Natural killer cell (primary cell): ENCODE data around the gene IGSF9. TPM values are rescaled to one million over a fixed set of nuclear protein-coding genes. Genes with fewer than 3 reads are reported as not detected.

Source experiments
- ATAC-seq, 3 donors: fragments of 150-1000 bp in 2 of 3; fragments of 200-7000 bp in 1 of 3; cut with Tn5 transposase; 1 replicate in 1 of 3; 2 replicates in 2 of 3; pipeline ENCODE4 v1.10.0; 2021; ENCODE audit warnings: mild to moderate bottlenecking in 2 of 3, moderate library complexity in 2 of 3
- DNase-seq, 2 donors: peaks; one replicate each; pipeline versions ENCODE4 v3.0.0 to v3.0.0-alpha.2; 2013 to 2021; ENCODE audit warnings: mixed read lengths in 1 of 2
- H3K27ac ChIP-seq: one replicate; pipeline ENCODE4 v1.5.1; 2013; ENCODE audit warnings: mild to moderate bottlenecking, low read length
- H3K27me3 ChIP-seq: one replicate; pipeline ENCODE4 v1.6.1; 2013; ENCODE audit warnings: low read length; ENCODE audit not compliant: control insufficient read depth, insufficient read depth
- H3K36me3 ChIP-seq: one replicate; pipeline ENCODE4 v1.6.1; 2013; ENCODE audit warnings: low read length; ENCODE audit not compliant: control insufficient read depth, insufficient read depth
- H3K4me1 ChIP-seq: one replicate; pipeline ENCODE4 v1.6.1; 2013; ENCODE audit warnings: low read length; ENCODE audit not compliant: control insufficient read depth, insufficient read depth
- H3K4me3 ChIP-seq: one replicate; pipeline ENCODE4 v1.5.1; 2013; ENCODE audit warnings: low read length
- H3K9me3 ChIP-seq: one replicate; pipeline ENCODE4 v1.6.1; 2013; ENCODE audit warnings: low read length; ENCODE audit not compliant: control insufficient read depth, insufficient read depth
- H3K27ac Mint-ChIP-seq, 2 donors: one replicate each; pipeline ENCODE4 v1.8.0; 2022; ENCODE audit warnings: mild to moderate bottlenecking in 2 of 2, mixed read lengths in 2 of 2, moderate library complexity in 1 of 2
- H3K27me3 Mint-ChIP-seq, 2 donors: one replicate each; pipeline ENCODE4 v1.8.0; 2022; ENCODE audit warnings: low read depth in 2 of 2, mixed read lengths in 2 of 2
- H3K36me3 Mint-ChIP-seq: one replicate; pipeline ENCODE4 v1.8.0; 2022; ENCODE audit warnings: mixed read lengths
- H3K4me1 Mint-ChIP-seq, 2 donors: one replicate each; pipeline ENCODE4 v1.8.0; 2022; ENCODE audit warnings: mixed read lengths in 2 of 2
- H3K4me3 Mint-ChIP-seq: one replicate; pipeline ENCODE4 v1.8.0; 2022; ENCODE audit warnings: mild to moderate bottlenecking, moderate library complexity, mixed read lengths
- H3K9me3 Mint-ChIP-seq, 2 donors: one replicate each; pipeline ENCODE4 v1.8.0; 2022; ENCODE audit warnings: mixed read lengths in 2 of 2
- WGBS: methylation state at CpG from one replicate; pipeline ENCODE4 v1.1.7; 2013; ENCODE audit warnings: missing lambda C conversion rate; ENCODE audit not compliant: insufficient coverage; 5-methylcytosine and 5-hydroxymethylcytosine counted together
- intact Hi-C: fragments of 100-400 bp; cut with micrococcal nuclease; formaldehyde crosslinking; loops from one replicate; pipeline ENCODE4 v1.14.2; 2022
- total RNA-seq, 4 donors: library from RNA; stranded (reverse); fragments of 120-200 nt in 1 of 4; gene quantifications; one replicate each; pipeline versions ENCODE4 v1.2.3 to v1.2.4, GENCODE V29; 2013 to 2022
- TF ChIP-seq, protein P1 (sequence below): fragments of 200-600 bp; IDR thresholded peaks from one replicate; pipeline ENCODE4 v1.8.0; 2022; ENCODE audit warnings: antibody characterized with exemption

Gene IGSF9
- total RNA-seq, 3 donors from 2014 or later (not counting 1 experiment from before 2014, with no cell fraction given), result not detected

DNA sequence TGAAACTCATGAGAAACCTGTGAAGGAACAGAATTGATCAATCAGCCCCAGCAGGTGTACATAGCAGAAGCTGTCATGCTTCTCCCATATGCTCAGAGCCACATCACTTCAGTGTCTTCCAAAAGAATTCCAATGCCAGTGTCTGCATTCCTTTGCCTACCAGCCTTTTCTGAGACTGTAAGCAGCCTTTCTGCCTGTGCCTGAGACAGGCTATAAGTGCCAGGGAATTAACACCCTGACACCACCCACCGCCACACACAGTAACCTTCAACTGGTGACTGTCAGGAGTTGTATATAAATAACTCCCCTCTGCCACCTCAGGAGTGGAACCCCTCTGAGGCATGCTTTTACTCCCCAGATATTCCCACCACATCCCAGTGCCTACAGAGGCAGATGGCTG lies 46.7 kb upstream of the IGSF9 start:
- TF ChIP-seq, protein P1, sequence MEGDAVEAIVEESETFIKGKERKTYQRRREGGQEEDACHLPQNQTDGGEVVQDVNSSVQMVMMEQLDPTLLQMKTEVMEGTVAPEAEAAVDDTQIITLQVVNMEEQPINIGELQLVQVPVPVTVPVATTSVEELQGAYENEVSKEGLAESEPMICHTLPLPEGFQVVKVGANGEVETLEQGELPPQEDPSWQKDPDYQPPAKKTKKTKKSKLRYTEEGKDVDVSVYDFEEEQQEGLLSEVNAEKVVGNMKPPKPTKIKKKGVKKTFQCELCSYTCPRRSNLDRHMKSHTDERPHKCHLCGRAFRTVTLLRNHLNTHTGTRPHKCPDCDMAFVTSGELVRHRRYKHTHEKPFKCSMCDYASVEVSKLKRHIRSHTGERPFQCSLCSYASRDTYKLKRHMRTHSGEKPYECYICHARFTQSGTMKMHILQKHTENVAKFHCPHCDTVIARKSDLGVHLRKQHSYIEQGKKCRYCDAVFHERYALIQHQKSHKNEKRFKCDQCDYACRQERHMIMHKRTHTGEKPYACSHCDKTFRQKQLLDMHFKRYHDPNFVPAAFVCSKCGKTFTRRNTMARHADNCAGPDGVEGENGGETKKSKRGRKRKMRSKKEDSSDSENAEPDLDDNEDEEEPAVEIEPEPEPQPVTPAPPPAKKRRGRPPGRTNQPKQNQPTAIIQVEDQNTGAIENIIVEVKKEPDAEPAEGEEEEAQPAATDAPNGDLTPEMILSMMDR, result no peak
- DNase-seq, result no peak
- H3K9me3 Mint-ChIP-seq, result no peaks in the 10 kb centered on the region
- Histone ChIP-seq H3K36me3 (no peaks in the 10 kb centered on the region), H3K27me3 (peaks cover 4% of the 10 kb centered on the region), H3K27ac (no peak overlapping the region), H3K4me1 (no peaks in the 10 kb centered on the region), H3K9me3 (no peaks in the 10 kb centered on the region), H3K4me3 (no peak overlapping the region)
- no peaks in the 10 kb centered on the region for H3K4me1 Mint-ChIP-seq
- H3K4me3 Mint-ChIP-seq, result no peak overlapping the region
- H3K36me3 Mint-ChIP-seq, result no peaks in the 10 kb centered on the region
- peaks cover 23 to 28% of the 10 kb centered on the region in 2 donors for H3K27me3 Mint-ChIP-seq
- intact Hi-C loops, result no loop called here
- WGBS, result 85% methylated on average over 1 of the region's 1 CpG
- H3K27ac Mint-ChIP-seq, result no peak overlapping the region
- ATAC-seq, result no peak

DNA sequence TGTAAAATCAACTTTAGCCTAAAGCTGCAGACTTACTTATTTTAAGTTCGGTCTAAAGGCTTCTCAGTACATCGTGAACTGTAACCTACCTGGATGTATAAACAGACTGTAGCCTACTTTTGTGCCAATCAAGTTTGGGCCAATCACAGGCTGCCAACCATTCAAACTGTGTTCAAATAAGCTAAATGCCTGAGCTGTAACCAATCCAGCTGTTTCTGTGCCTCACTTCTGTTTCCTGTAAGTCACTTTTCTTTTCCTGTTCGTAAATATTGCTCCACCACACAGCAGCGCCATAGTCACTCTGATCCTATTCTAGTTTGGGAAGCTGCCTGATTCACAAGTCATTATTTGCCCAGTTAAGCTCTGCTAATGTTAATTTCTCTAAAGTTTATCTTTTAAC lies 46.1 kb upstream of the IGSF9 start:
- intact Hi-C loops, result no loop called here
- Histone ChIP-seq H3K9me3 (no peaks in the 10 kb centered on the region), H3K36me3 (no peaks in the 10 kb centered on the region), H3K4me3 (no peak overlapping the region), H3K4me1 (no peaks in the 10 kb centered on the region), H3K27ac (no peak overlapping the region), H3K27me3 (peaks cover 4% of the 10 kb centered on the region)
- ATAC-seq, result peak in 1 of 3 donors; percentile 28
- Mint-ChIP-seq H3K4me1 (no peaks in the 10 kb centered on the region), H3K27ac (no peak overlapping the region), H3K9me3 (no peaks in the 10 kb centered on the region), H3K4me3 (no peak overlapping the region), H3K27me3 (peaks cover 25 to 28% of the 10 kb centered on the region in 2 donors), H3K36me3 (no peaks in the 10 kb centered on the region)
- WGBS, result 43% methylated on average over 4 of the region's 4 CpGs
- TF ChIP-seq, protein P1, result no peak
- peak in 1 of 2 donors; percentile 22 for DNase-seq

DNA sequence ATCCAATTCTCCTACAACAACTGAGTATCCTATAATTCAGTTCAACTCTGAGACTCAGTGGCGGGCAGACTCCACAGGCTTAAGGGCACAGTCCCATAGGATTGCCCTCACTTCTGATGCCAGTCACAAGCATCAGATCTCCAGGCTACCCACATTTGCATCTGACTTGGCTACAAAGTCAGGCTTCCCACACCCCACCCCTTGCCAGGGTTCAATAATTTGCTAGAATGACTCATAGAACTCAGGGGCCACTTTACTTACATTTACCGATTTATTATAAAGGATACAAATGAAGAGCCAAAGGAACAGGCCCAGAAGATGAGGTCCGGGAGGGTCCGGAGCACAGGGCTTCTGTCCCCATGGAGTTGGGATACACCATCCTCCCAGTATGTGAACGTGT lies 44.6 kb upstream of the IGSF9 start:
- peaks cover 18 to 22% of the 10 kb centered on the region in 2 donors for H3K27me3 Mint-ChIP-seq
- H3K36me3 Mint-ChIP-seq, result no peaks in the 10 kb centered on the region
- H3K4me3 Mint-ChIP-seq, result no peak overlapping the region
- TF ChIP-seq, protein P1, result no peak
- DNase-seq (no peak), ATAC-seq (no peak)
- Histone ChIP-seq H3K36me3 (no peaks in the 10 kb centered on the region), H3K9me3 (no peaks in the 10 kb centered on the region), H3K27me3 (peaks cover 4% of the 10 kb centered on the region), H3K4me3 (no peak overlapping the region), H3K27ac (no peak overlapping the region), H3K4me1 (no peaks in the 10 kb centered on the region)
- H3K9me3 Mint-ChIP-seq, result no peaks in the 10 kb centered on the region
- WGBS, result 88% methylated on average over 4 of the region's 5 CpGs
- intact Hi-C loops, result no loop called here
- no peak overlapping the region for H3K27ac Mint-ChIP-seq
- H3K4me1 Mint-ChIP-seq, result no peaks in the 10 kb centered on the region

DNA sequence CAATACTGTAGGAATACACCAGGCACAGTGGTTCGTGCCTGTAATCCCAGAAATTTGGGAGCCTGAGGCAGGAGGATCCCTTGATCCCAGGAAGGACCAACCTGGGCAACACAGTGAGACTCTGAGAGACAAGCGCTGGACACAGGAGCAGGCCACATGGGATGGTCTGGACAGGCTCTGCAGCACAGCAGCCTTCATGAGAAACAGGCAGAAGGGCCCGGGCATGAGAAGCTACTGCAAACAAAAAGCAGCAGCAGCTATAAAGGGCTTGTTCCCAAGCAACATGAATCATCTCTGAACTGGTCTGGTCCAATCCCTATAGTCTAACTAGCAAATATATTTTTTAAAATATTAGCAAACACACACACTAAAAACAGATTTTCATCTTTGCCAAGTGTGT lies 44.2 kb upstream of the IGSF9 start:
- no peaks in the 10 kb centered on the region for H3K36me3 Mint-ChIP-seq
- peaks cover 4% of the 10 kb centered on the region for H3K27me3 ChIP-seq
- no peak overlapping the region for H3K27ac Mint-ChIP-seq
- no peak for ATAC-seq
- no peak overlapping the region for H3K4me3 ChIP-seq
- TF ChIP-seq, protein P1, result no peak
- no peaks in the 10 kb centered on the region for H3K36me3 ChIP-seq
- 88% methylated on average over 3 of the region's 3 CpGs for WGBS
- H3K4me3 Mint-ChIP-seq, result no peak overlapping the region
- no peaks in the 10 kb centered on the region for H3K4me1 Mint-ChIP-seq
- no peaks in the 10 kb centered on the region for H3K9me3 ChIP-seq
- H3K4me1 ChIP-seq, result no peaks in the 10 kb centered on the region
- intact Hi-C loops, result no loop called here
- H3K27me3 Mint-ChIP-seq, result peaks cover 15 to 25% of the 10 kb centered on the region in 2 donors
- no peaks in the 10 kb centered on the region for H3K9me3 Mint-ChIP-seq
- no peak for DNase-seq
- H3K27ac ChIP-seq, result no peak overlapping the region
